Inferior parietal cortex (tissue), 1 donor: Measurements from ENCODE around the gene JUND.
"Not testable (repeated sequence)": the region's sequence is repeated elsewhere in the genome, so short reads cannot be mapped to it uniquely, and the experiment has no call there.

Source experiments
- DNase-seq: peaks from one replicate; pipeline ENCODE4 v3.0.0-alpha.2; 2016; ENCODE audit errors: extremely low spot score

The JUND gene

DNA sequence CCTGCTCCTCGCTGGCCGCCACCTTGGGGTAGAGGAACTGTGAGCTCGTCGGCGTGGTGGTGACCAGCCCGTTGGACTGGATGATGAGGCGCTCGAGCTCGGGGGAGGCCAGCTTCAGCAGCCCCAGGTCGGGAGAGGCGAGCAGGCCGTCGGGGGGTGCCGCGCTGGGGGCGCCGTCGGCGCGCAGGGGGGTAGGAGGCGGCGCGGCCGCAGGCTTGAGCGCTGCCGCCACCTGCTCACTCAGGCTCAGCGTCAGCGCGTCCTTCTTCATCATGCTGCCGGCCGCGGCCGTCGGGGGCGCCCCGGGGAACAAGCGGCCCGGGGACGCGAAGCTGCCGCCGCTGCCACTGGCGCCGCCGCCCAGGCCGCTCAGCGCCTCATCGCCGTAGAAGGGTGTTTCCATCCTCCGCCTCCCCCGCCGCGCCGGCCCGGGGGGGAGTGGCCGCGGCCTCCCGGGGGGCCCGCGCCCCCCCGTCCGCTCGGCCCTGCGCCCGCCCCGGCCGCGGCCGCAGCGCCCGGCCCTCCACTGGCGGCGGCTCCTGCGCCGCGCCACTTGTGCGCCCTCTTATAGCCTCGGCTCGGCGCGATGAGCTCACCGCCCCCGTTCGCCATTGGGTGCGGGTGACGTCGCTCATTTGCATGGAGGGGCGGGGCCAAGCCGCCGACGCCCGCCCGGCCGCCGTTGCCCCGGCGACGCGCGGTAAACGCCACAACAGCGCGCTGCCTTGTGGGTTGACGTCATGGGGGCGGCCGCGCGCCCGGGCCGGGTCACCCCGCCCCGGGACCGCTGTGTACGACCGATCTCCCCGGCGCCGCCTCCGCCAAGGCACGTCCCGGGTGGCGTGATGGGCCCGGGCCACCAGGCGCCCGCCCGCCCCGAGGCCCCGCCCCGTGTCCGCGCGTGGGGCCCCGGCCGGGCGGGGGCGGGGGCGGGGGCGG, at the start of gene JUND:
JUND (minus strand) TSS at position 541 of the 939 bp plus-strand sequence; CDS start at position 403, 138 bp downstream.
- peak; percentile 96 for DNase-seq

DNA sequence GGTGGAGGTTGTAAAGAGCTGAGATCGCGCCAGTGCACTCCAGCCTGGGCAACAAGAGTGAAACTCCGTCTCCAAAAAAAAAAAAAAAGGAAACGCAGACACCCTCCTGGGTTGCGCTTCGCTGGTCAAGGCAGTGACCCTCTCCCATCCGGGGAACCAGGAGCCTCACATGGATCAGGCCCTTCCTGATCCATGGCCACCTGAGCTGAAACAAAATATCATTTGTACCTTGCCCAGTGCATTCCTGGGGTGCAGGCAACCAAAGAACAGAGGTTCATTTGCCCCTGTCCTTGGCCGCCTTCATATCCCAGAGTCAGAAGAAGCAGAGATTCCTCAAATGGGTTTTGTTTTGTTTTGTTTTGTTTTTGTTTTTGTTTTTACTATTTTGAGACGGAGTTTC, 49.4 kb upstream of the JUND start:
- no peak for DNase-seq

DNA sequence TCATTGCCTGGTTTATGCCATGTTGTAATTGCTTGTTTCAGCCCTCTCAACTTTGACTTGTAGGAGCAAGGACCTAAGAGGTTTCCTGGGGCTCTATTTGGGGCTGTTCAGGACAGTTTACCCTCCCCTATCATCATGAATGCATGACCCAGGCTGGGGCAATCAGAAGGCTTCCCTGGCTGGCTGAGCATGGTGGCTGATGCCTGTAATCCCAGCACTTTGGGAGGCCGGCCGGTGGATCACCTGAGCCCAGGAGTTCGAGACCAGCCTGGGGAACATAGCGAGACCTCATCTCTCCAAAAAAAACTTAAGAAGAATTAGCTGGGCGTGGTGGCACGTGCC, 47.6 kb upstream of the JUND start:
- no peak for DNase-seq

DNA sequence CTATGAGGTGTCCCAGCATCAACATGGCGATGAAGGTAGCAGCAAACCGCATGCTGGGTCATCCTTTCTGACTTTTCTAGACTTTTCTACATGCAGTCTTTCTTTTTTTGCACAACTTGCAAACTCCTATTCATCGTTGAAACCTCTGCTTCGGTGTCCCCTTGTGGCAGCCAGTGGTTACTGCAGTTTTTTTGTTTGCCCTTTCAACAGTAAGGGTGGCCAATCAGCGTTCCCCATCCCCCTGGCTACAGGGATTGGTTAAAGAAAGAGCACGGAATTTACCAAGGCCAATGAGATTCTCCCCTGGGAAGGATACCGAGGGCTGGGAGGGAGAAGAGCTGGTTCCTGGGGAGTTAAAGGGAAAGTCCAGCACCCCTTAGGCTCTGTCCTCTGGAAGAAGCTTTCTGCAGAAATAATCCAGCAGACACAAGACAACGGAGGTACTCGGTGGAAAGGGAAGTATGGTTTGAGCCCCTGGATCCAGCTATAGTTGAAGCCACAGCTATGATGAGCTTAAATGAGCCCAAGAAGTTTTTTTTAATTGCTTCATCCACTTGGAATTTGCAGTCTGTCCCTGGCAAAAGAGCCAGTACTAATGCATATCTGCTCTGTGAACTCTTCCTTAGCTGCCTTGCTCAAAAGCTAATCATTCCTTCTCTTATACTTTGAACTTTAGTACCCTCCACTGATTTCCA, 47.1 kb upstream of the JUND start:
- peak; percentile 99 for DNase-seq

DNA sequence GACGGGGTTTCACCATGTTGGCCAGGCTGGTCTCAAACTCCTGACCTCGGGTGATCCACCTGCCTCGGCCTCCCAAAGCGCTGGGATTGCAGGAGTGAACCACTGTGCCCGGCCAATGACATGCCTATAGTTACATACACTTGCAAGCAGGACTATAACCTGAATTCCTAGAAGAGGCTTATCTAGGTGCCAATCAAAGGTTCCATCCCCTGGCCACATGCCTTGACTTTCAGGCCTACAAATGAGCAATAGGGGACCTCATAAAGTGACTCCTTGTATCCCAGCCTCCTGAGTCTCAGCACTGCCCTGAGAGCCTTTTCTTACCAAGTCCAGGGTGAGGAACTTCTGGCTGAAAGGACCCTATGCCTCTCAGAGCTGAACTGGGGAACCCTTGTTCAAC, 45.4 kb upstream of the JUND start:
- DNase-seq, result no peak

DNA sequence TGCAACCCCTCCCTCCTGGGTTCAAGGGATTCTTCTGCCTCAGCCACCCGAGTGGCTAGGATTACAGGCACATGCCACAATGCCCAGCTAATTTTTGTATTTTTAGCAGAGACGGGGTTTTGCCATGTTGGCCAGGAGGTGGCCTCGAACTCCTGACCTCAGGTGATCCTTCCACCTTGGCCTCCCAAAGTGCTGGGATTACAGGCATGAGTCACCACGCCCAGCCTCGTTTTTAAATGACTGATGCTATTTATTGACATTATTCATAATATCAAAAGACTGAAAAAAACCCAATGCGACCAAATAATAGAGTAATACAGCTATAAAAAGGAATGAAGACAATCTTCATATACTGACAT, 42.9 kb upstream of the JUND start:
- not testable (repeated sequence) for DNase-seq

DNA sequence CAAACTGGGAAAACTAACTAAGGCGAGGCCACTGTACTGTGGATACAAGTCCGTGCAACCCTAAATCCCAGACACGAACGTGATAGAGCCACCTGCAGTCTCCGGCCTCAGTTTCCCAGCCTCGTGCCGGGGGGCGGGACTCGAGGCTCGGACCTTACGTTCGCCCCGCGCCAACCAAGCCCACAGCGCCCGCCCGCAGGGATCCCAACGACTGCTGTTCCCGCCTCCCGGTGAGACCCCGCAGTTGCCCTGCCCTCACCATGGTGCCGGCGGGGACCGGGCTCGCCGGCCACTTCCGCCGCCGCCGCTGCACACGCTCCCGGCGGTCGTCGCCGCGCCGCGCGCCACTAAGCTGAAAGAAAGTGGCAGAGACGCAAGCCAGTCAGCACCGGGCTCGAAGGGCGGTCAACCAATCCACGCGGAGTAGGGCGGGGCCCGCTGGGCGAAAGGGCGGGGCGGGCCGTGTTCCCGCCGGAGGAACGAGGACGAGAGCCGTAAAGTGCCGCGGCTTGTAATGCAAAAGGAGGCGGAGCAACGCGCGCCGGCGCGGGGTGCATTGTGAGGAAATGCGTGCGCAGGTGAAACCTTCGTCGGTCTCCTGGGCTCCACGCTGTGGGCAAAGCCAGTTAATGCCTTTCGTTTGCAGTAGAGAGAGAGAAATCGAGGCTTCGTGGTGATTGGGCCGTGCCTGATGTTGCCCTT, 41.5 kb upstream of the JUND start, which contains the start of gene LSM4:
LSM4 (minus strand) TSS at position 318 of the 702 bp plus-strand sequence; CDS start at position 262, 56 bp downstream.
- DNase-seq, result peak; percentile 96

DNA sequence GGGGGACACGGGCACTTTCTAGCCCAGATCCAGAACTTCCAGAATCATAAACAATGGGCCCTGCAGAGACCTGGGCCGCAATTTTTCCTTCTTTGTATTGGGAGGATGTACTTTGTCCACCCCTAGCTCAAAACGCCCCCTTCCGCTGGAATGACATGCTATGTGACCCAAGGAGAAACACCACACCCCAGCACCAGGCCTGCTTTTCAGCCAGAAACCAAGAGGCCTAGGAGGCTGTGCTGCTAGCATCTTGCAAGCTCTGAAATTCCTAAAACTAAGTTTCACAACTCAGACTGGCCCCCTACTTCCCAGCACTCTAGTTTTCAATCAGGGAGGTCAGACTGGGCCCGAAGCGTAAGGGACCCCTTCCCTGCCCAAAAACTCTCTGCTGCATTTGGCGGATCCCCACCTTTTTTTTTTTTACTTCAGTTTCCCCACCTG, 40.9 kb upstream of the JUND start:
- DNase-seq, result no peak

DNA sequence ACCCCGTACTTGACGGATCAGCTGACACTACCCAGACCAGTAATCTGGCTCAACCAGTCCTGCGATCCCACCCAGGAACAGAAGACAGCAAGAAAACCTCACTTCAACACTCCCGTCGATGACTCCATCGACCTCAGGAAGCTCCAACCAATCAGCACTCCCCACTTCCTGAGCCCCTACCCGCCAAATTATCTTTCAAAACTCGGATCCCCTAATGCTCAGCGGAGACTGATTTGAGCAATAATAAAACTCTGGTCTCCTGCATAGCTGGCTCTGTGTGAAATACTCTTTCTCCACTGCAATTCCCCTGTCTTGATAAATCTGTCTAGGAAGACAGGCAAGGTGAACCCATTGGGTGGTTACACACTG, 40.3 kb upstream of the JUND start:
- DNase-seq, result no peak

DNA sequence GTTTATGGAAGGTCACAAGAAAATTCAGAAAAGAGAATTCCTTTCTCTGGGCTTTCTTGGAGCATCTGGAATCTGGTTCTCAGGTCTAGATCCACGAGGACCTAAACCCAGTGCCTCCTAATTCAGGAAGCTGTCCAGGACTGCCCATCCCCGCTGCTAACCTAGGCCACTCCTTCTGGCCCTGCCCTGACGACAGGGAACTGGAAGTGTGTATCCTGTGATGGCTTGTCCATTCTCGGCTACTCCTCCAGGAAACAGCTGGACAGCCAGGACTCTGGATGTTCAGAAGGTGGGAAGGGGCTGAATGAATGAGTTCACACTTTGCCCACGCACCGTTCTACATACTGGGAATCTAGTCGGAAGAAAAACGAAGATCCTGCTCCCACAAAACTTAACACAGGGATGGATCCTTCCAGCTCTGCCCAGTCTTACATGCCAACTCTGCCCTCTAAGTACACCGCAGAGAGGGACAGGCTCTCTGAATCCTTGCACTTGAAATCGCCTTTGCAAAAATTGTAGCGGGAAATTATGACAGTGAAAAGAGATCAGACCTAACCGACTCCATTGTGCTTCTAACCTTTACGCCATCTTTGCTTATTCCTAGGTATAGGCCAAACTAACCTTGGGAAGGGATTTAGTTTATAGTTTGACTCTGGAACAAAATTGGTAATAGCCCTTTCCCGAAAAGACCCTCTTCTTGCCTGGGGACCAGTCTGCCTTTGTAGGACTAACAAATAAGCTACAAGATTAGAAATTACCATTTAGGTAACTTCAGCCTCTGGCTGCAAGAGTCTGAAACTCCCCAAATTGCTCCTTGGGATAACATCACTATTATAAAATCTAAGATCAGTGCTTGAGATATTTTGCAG, 39.7 kb upstream of the JUND start:
- DNase-seq, result no peak

DNA sequence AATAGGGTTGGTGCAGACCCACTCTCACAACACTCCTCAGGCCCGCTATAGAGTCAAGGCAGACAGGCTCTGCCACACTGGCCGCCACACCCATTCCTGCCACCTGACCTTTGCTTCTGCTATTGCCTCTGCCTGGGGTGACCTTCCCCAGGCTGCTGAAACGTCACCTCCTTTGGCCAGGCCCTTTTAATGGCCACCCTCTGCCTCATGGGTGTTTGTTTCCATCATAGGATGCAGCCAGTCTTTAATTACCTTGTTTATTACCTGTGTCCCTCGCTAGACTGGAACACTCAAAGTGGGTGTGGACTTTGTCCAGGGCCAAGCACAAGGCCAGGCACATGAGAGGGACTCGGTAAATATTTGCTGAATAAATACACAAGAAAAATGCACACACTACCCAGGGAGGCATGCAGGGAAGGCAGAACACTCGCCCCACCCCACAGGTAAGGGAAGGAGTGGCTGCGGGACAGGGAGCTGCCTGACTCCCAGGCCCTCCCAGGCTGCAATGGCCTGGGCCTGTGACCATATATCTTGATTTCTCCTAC, 38.2 kb upstream of the JUND start:
- DNase-seq, result no peak

DNA sequence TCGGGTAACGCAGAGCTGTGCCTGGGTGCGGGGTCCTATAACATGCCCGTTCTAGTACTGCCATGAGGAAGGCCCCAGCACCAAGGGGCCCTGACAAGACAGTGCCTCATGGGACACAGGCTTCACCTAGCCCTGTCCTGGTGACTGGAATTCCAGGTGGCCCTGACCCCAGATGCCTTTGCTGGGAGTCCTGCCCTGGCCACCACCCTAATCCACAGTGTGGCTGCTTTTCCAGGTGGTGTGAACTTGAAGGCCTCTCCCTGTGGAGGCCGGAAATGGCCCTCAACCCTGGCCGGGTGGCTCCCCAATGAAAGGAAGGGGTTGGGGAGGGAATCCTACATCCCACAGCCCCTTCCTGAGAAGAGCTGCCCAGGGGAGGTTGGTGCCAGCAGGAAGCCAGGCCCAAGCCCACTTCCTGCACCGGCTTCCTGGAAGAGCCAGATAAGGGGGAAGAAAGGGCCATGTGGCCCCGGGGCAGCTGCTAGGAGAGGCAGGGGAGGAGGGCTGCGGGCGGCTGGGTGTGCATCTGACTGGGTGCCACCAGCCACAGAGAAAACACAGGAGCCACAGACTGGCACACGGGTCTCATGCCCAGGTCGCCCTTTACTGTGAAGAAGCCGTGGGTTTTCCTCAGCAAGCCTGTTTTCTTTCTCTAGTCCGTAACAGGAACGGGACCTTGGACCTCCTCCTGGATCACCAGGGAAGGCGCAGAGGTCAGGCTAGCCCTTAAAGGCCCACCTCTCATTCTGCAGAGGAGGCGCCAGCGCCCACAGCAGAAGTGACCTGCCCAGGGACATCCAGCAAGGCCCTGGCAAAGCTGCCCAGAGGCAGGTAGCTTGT, 36.8 kb upstream of the JUND start:
- DNase-seq, result no peak

DNA sequence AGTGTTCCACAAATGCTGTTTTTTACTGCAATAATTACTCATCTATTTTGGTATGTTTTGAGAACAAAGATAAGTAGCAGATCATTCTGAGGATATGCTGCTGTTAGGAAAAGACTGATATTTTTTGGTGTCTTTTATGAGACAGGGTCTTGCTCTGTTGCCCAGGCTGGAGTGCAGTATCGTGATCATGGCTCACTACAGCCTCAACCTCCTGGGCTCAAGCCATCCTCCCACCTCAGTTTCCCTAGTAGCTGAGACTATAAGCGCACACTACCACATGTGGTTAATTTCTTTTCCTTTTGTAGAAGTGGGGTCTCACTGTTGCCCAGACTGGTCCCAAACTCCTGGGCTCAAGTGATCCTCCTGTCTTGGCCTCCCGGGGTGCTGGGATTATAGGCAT, 32.0 kb upstream of the JUND start:
- DNase-seq, result no peak

DNA sequence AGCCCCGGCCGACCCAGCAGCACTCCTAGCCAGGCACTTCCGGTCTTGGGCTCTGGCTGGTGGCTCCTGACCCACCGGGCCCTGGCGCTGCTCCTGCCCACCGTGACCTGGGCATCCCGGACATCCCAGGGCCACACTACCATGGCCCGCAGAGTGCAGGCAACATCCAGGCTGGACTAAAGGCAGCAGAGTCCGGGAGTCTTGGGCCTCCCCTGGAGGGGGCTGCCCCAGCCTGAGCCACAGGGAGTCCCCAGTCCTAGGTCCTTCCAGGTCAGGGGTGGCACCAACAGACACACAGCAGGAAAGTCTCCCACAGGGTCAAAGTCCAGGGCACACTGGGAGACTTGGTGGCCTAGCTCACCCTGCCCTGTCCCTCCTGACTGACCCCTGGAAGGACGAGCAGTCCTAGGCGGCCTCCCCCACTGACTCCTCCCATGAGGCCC, 30.7 kb upstream of the JUND start:
- DNase-seq, result no peak

DNA sequence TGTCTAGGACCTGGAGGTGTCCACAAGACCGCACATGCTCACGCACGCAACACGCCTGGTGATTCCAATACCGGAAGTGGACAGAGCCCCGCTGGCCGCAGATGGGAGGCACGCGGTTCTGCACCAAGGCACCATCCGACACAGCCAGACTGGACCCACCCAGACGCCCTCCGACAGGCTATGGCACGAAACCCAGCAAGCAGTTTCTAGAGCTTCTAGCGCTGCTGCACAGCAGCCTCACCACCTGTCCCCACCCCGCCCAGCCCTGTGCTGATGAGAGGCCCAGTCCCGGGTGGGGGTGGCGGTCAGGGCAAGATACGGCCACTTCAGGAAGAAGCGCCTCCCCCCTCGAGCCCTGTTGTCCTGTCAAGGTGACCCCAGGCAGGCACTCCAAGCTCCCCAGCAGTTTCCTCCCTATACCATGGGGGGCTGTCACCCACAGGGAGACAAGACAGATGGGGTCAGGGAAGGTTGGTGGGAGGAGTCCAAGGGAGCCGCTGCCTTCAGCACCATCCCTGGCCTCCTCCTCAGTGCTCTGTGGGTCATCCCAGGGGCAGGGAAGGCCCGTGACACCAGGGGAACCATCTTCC, 30.2 kb upstream of the JUND start:
- DNase-seq, result no peak

DNA sequence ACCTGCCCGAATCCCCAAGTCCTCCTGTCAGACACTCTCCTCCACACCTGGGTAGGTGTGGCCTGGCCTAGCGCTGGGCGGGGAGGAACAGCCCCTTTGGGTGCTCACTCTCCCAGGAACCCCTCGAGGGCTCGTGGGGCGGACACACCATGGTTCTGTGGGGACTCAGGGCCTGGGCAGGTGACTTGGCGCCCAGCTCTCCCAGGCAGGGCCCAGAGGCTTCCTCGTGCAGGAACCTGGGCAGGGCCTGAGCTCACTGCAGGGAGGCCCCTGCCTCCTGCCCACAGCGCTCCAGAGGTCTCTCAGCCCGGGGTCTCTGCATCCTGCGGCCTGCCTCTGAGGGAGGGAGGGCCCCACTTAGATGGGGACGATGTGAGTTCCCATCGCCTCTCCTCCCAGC, 29.5 kb upstream of the JUND start:
- DNase-seq, result no peak

DNA sequence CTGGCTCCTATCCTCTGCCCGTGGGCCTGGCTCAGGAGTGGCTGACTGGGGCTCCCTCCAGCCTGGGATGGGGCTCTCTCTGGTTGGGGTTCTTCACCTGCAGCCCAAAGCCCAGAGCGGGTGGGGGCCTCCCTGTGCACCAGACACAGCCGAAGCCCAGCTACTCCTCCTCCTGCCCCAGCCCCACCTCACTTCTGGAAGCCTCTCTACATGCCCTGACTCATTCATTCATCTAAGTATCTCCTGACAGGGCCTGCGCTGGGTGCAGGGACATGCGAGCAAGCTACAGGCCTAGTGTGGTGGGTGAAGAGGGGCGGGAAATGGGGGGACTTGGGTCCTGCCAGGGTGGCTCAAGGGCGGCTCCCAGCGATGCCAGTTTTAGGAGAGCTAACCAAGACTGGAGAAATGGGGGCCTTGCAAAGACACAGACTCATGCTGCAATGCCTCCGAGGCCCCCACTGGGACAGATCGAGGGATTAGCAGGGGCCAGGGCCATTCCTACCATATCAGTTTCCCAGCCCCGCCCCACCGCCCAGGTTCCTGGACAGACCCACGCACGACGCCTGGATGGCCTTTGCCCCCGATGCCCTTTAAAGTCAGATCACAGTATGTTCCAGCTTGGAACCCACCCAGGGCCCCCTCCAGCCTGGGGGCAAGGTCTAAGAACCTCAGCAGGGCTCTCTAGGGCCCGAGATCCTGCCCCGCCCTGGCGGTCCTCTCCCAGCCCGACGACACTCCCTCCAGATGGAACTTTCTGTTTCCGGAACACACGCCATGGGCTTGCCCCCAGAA, 28.9 kb upstream of the JUND start:
- DNase-seq, result no peak

DNA sequence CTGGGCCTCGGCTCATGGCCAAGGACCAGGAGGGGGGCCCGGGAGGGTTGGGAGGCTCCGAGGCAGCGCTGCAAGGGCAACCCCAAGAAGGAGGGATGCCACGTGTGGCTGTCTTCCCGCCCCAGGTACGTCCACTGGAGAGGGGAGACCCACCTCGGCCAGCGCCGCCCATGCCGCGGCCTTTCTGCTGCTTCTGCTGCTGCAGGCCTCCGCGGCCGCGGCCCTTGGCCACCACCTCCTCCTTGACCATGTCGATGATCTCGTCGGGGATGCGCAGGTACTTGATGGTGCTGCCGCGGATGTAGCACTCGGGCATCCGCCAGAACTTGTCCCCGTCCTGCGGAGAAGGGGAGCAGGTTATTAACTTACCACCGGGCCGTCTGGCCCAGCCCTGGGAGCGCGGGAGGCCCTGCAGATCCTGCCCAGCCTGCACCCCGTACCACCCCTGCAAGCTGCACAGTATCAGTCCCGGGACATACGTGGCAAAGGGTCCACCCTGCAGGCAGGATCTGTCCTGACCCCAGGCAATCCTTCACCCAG, 28.2 kb upstream of the JUND start:
- DNase-seq, result no peak

DNA sequence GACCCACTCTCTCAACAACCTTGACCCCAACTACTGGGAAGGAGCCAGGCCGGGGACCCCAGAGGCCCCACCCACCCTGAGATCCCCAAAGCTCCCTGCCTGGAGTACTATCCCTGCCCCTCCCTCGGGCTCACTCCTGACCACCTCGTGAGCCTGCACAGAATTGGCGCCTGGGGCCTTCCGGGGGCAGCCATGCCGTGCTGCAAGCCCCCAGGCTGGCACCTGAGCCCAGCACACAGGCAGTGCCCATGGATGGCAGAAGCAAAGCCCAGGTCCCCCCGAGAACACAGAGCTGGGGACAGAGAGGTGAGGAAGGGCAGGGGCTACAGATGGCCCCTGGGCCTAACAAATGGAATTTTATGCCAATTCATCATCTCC, 27.5 kb upstream of the JUND start:
- no peak for DNase-seq
